HG03520 (cell line): Measurements from ENCODE around the gene ABL1.

Experiments used
- ATAC-seq: cut with Tn5 transposase; IDR thresholded peaks from one replicate; pipeline ENCODE4 v1.9.1; 2021; ENCODE audit warnings: mild to moderate bottlenecking, moderate library complexity; ENCODE audit not compliant: unreplicated experiment

The ABL1 gene

DNA sequence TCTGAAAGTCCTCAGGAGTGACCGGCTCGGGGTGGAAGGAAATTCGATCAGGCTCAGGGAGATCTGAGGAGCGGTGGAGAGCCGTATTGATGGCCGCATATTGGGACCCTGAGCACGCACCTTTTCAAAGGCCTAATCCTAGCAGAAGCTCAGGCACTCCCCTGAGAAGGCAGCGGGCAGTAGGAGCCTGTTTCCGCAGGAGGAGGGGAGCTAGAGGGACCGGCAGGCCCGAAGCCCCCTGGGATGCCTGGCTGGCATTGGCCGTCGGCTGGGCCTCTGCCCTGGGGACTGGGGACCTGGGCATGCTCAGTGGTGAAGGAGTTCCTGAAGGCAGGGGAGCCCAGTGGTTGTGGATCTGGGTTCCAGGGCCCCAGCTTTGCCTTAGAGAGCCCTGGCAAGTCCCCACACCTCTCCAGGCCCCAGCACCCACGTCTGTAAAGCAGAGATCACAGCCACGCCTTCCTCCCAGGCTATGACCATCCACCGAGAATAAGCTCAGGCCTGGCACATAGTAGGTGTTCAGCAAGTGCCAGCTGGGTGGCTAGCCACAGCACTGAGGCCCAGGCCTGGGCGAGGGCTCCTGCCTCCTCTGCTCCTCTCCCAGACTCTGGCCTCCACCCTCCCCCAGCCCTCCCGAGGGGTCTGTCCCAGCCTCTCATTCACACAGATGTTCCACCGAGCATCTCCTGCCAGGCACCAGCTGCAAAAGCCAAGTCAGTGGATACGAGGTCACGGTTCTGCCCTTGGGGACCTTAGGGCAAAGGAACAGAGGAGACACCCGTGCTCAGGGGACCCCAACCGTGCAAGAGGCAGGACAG, 78.8 kb downstream of the ABL1 start:
- no peak for ATAC-seq

- ATAC-seq, result no peak
Measured at GRCh38 chr9:130914417-130915095, 79.5 kb downstream of the ABL1 start.

DNA sequence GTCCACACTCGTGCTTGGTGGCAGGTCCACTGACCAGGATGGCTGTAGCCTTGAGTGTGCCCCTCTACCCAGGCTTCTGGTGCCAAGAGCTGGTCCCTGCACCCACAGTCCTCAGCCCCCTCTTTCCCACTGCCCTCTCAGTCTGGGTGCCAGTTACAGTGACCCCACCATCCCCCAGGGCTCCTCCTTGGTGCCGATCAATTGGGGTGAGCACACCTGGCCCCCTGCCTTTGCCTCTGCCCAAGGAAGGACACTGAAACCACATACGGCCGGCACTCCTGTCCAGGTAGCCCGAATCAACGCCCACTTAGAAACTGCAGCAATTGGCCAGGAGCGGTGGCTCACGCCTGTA, 80.0 kb downstream of the ABL1 start:
- no peak for ATAC-seq

DNA sequence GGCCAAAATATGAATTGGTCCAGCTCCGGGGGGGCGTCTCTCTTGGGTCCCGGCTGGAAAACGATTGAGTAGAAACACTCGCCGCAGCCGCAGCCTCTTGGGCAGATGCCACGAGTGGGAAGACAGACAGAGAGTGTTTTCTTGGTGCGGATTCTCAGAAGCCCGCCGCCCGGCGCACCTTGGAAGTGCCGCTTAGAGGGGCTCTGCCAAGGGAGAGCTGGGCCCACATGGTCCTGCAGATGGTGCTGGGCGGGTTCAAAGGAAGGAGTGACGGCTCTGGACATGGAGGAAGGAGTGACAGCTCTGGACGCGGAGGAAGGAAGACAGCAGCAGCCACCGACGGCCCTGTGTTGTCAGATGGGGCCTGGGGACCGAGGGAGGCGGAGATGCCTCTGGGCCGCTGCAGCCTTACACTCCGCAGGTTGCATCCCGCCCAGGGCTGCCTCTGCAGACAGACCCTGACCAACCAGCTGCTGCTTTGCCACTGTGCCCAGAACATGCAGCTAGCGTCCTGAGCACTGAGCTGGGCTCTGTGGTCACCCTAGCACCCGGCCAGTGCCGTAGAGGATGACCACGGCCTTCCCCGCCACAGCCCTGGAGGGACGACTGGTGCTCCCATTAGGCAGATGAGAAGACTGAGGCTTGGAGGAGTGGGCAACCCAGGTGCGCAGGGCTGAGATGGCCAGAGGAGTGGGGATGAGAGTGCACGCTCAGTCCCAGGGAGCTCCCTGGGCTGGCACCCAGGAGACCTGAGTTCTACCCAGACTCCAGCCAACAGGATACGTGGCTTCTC, 82.3 kb downstream of the ABL1 start:
- no peak for ATAC-seq

GRCh38 chr9:130918101-130918825, 83.2 kb downstream of the ABL1 start:
- ATAC-seq, result no peak

DNA sequence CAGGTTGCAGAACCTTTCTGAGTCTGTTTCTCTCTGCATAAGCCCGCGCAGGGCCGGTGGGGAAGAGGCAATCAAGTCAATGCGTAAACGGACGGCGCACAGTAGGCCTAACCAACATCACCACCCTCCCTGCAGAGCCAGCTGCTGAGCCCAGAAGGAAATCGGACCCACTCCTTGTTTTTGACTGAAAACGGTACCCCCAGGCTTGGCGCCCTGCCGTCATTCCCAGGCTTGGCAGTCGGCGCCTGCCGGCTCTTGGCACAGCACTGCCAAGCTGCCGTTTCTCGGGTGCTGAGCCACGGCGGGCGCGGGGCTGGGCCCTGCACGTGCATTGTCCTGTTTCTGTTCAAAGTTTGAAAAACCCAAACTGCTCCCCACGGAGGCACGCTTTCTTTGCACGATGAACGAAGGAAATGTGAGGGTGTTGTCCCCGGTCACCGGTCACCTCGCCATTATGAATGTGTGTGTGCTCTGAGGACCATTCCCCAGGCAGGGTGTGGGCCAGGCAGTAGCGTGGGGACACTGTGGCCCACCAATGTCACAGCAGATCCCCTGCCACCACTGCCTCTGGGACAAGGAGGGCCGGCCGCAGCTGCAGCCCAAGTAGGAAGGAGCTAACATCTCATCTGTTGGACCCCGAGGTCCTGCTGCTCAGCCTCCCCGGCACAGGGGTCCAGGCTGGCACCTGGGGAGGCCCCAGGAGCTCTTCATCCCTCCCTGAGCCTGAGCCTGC, 83.9 kb downstream of the ABL1 start:
- no peak for ATAC-seq

DNA sequence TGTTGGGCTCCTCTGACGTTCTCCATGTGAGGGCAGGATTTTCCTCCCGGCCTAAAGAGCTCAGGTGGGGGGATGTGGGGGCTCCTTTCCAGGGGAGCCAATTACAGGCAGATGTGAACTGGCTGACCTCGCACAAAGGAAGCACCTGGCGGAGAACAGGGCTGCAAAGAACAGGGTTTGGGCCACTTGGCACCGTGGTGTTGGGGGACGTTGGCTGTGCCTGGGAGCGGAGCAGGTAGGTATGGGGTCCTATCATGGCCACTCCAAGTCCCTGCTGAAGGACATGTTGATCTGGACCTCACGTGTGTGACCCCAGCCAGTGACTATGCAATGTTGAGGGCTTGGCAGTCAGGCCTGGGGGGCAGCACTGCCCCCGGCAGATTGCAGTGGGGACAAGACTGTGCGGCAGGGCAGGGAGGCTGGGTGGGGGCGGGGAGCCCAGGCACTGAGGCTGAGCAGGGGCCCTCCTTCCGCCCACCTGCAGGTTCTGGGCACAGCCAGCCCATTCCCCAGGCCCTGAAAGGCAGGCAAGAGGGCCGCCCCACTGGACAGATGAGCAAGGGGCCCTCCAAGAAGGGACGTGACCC, 84.6 kb downstream of the ABL1 start:
- no peak for ATAC-seq

- no peak for ATAC-seq
Measured at GRCh38 chr9:130920233-130920632, 85.2 kb downstream of the ABL1 start.

- ATAC-seq, result no peak
Measured at GRCh38 chr9:130920762-130921299, 85.8 kb downstream of the ABL1 start.

- no peak for ATAC-seq
Measured at GRCh38 chr9:130921300-130921988, 86.4 kb downstream of the ABL1 start.

GRCh38 chr9:130921989-130922892, 87.2 kb downstream of the ABL1 start:
- ATAC-seq, result no peak

- ATAC-seq, result no peak
Measured at GRCh38 chr9:130922893-130923610, 88.0 kb downstream of the ABL1 start.

DNA sequence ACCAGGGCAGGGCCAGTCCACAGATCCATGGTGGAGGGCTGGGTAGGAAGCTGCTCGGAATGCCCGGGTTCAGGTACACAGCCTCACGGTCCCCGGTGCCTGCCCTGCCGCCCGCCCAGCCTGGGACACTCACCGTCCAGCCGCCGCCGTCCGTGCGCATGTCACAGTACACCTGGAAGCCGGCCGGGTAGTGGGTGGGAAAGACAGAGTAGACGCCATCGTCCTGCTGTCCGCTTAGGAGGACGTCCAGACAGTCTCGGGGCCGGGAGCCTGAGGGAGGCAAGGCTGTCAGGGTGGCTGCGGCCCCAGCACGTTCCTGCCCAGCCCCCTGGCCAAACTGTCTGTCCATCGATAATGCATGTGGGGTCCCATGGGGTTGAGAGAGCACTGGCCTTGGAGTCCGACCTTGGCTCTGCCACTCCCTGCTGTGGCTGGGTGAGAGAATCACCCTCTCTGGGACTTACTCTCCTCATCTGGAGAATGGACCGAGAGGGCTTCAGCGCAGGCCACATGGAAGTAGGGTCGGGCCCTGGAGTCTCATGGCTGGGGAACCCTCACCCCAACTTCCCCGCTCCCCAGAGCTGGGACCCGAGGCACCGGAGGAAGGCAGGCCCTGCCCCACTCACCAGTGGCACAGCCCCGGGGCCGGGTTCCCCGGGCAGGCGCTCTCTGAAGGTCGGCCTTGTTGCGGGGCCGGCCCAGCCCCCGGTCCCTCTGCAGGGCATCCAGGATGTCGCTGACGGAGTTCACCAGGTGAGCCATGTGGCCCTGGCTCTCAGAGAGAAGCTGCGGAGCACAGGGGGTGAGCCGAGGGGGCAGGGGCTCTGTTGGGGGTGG, 88.8 kb downstream of the ABL1 start:
- no peak for ATAC-seq

GRCh38 chr9:130924448-130924788, 89.4 kb downstream of the ABL1 start:
- ATAC-seq, result no peak

DNA sequence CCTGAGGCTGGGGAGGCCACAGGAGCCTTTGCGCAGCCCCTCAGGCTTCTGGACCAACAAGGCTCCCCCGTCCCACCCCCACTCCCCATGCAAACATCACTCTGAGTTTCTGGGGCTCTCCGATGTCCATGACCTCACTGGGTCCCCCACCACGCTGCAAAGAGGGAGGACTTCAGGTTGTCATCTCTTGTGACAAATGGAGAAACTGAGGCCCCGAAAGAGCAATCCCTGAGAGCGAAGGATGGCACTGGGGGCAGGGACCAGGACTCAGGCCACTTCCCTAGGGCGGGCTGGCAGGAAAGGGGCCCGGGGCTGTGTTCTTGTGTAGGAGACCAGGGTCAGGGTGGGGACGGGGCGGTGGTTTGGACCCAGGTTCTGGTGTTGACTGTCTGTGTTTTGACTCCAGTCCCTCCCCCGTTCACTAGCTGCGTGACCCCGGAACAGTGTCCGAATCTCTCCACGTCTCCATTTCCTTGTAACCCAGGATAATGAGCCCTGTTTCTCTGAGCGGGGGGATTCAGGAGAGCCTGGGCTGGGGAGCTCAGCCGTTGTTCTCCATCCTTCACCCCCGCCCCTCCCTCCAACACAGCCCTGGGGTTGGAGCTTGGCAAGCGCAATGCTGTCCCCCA, 90.1 kb downstream of the ABL1 start:
- ATAC-seq, result no peak

- ATAC-seq, result no peak
Measured at GRCh38 chr9:130927338-130927737, 92.3 kb downstream of the ABL1 start.
